Measurements from ENCODE around the gene CHID1.

CHID1 gene

DNA sequence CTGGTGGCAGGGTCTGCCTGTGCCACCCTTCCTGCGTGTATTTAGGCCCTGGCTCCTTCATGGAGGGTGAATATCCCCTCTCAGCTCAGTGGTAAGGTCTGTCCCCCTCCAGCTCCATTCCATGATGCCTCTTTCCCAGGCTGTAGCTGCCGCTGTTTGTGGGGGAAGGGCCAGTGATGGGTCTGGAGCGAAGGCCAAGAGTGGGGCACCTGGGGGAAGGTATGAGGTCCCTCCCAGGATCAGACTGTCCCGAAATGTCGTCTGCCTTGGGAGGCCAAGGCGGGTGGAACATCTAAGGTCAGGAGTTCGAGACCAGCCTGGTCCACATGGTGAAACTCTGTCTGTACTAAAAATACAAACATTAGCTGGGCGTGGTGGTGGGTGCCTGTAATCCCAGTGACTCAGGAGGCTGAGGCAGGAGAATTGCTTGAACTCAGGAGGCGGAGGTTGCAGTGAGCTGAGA is 76.7 kb downstream of the CHID1 start:
- no peaks in the 10 kb centered on the region for H3K27me3 ChIP-seq (ENCODE audit: low read length)
- H2AFZ ChIP-seq (ENCODE audit: low read depth, low read length, severe bottlenecking) = no peak overlapping the region
- no peak overlapping the region for H3K27ac ChIP-seq (ENCODE audit: low read depth, low read length)
- H3F3A ChIP-seq (ENCODE audit: insufficient read depth) = no peaks in the 10 kb centered on the region
- H3K4me3 ChIP-seq (ENCODE audit: insufficient read depth, low read length, poor library complexity, severe bottlenecking) = no peak overlapping the region
- H3K79me2 ChIP-seq (ENCODE audit: insufficient read depth, low read length) = no peaks in the 10 kb centered on the region
- H3K9ac ChIP-seq (ENCODE audit: low read length) = no peak overlapping the region
- H4K20me1 ChIP-seq (ENCODE audit: low read depth, low read length) = no peaks in the 10 kb centered on the region
- H3K9me2 ChIP-seq (replicated peaks; ENCODE audit: insufficient read depth, low read length) = no peaks in the 10 kb centered on the region
- TF ChIP-seq, protein P1, sequence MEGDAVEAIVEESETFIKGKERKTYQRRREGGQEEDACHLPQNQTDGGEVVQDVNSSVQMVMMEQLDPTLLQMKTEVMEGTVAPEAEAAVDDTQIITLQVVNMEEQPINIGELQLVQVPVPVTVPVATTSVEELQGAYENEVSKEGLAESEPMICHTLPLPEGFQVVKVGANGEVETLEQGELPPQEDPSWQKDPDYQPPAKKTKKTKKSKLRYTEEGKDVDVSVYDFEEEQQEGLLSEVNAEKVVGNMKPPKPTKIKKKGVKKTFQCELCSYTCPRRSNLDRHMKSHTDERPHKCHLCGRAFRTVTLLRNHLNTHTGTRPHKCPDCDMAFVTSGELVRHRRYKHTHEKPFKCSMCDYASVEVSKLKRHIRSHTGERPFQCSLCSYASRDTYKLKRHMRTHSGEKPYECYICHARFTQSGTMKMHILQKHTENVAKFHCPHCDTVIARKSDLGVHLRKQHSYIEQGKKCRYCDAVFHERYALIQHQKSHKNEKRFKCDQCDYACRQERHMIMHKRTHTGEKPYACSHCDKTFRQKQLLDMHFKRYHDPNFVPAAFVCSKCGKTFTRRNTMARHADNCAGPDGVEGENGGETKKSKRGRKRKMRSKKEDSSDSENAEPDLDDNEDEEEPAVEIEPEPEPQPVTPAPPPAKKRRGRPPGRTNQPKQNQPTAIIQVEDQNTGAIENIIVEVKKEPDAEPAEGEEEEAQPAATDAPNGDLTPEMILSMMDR (IDR thresholded peaks at IDR 0.05; ENCODE audit: insufficient read depth, low read length, poor library complexity, severe bottlenecking) = no peak
- TF ChIP-seq EZH2phosphoT487 (conservative IDR thresholded peaks at IDR 0.05; ENCODE audit: low read length) = no peak
- H3K9me3 ChIP-seq (ENCODE audit: insufficient read depth, low read length) = no peaks in the 10 kb centered on the region
- no peak overlapping the region for H3K4me2 ChIP-seq (ENCODE audit: low read depth, low read length, poor library complexity, severe bottlenecking)
- no peaks in the 10 kb centered on the region for H3K36me3 ChIP-seq (ENCODE audit: low read length)

DNA sequence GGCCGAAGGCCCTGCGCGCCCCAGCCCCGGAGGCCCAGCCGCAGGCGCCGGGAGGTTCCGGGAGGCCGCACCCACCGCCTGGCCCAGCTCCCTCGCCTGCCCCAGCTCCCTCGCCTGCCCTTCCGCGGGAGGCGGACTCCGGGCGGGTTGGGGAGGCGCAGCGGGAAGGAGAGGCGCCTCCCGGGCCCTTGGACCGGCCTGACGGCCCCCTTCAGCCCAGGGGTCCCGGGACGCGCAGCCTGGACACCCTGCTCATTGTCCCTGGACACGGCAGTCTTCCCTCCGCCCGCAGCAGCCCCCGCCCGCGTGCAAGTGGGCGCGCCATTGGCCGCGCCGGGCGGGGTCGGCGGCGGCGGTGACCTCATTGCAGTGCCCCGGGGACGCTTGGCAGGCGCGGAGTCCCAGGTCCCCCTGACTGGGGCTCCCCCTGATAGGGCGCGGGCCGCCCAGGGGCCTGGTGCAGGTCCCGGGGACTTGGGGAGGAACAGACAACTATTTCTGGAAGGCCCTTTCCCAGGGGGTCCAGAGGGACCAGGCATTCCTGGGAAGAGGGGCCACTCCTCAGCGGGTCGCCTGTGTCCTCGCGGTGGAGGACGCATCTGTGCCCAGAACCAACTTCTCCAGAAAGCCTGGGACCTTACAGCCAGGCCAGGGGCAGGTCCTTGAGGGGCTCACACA is 77.4 kb downstream of the CHID1 start:
- H3K27me3 ChIP-seq (ENCODE audit: low read length) = no peaks in the 10 kb centered on the region

DNA sequence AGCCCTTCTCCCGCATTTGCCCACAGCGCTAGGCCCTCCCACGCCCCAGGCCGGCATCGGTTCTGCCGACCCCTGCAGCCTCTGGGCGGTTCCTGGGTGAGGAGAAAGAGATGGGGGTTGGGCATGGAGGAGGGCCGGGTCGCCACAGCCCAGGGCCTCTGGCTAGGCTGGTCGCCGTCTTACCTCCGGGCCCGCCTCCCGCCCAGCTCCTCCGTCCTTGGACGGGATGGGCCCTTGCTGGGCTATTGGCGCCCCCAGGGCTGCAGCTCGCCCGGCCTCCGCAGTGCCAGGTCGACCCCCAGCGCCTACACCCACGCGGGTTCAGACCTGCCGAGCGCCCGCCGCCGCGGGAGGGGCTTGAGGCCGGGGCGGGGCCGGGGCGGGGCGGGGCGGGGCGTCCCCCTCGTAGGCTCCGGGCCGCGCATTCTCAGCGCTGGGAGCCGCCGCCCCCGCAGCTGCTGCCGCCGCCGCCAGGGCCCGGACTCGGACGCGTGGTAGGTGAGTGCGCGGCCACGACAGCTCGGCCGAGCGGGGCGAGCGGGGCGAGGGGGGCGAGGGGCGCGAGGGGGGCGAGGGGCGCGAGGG is 78.0 kb downstream of the CHID1 start, which contains the start of gene CD151:
TSS of gene CD151 (plus strand) at position 424 of the 585 bp plus-strand sequence. CDS start 3,118 bp downstream, outside the sequence.
- Histone ChIP-seq H2AFZ (ENCODE audit: low read depth, low read length, severe bottlenecking) (no peak within 1 kb of the TSS), H4K20me1 (ENCODE audit: low read depth, low read length) (no peaks in the 10 kb centered on the region), H3K9me3 (ENCODE audit: insufficient read depth, low read length) (no peaks in the 10 kb centered on the region), H3K27me3 (ENCODE audit: low read length) (no peaks in the 10 kb centered on the region), H3K4me2 (ENCODE audit: low read depth, low read length, poor library complexity, severe bottlenecking) (peak within 1 kb of the TSS; percentile 35), H3K79me2 (ENCODE audit: insufficient read depth, low read length) (no peaks in the 10 kb centered on the region), H3F3A (ENCODE audit: insufficient read depth) (no peaks in the 10 kb centered on the region), H3K4me3 (ENCODE audit: insufficient read depth, low read length, poor library complexity, severe bottlenecking) (no peak within 1 kb of the TSS), H3K9me2 (replicated peaks; ENCODE audit: insufficient read depth, low read length) (no peaks in the 10 kb centered on the region), H3K36me3 (ENCODE audit: low read length) (no peaks in the 10 kb centered on the region), H3K27ac (ENCODE audit: low read depth, low read length) (no peak within 1 kb of the TSS), H3K9ac (ENCODE audit: low read length) (no peak within 1 kb of the TSS)
- TF ChIP-seq EZH2phosphoT487 (conservative IDR thresholded peaks at IDR 0.05; ENCODE audit: low read length) = no peak
- TF ChIP-seq, protein P1 (IDR thresholded peaks at IDR 0.05; ENCODE audit: insufficient read depth, low read length, poor library complexity, severe bottlenecking) = no peak

More for the DNA sequence above, 77.4 kb downstream of the CHID1 start:
- H3K9me3 ChIP-seq (ENCODE audit: insufficient read depth, low read length) = no peaks in the 10 kb centered on the region
- no peak overlapping the region for H3K9ac ChIP-seq (ENCODE audit: low read length)
- no peaks in the 10 kb centered on the region for H3F3A ChIP-seq (ENCODE audit: insufficient read depth)
- H2AFZ ChIP-seq (ENCODE audit: low read depth, low read length, severe bottlenecking) = no peak overlapping the region
- H3K4me2 ChIP-seq (ENCODE audit: low read depth, low read length, poor library complexity, severe bottlenecking) = peak overlapping the region; percentile 35
- H3K9me2 ChIP-seq (replicated peaks; ENCODE audit: insufficient read depth, low read length) = no peaks in the 10 kb centered on the region
- TF ChIP-seq, protein P1 (IDR thresholded peaks at IDR 0.05; ENCODE audit: insufficient read depth, low read length, poor library complexity, severe bottlenecking) = no peak
- TF ChIP-seq EZH2phosphoT487 (conservative IDR thresholded peaks at IDR 0.05; ENCODE audit: low read length) = 0 out of 2 replicates have a peak, but pooled peaks have one; percentile 92
- H3K4me3 ChIP-seq (ENCODE audit: insufficient read depth, low read length, poor library complexity, severe bottlenecking) = no peak overlapping the region
- H3K27ac ChIP-seq (ENCODE audit: low read depth, low read length) = no peak overlapping the region
- no peaks in the 10 kb centered on the region for H3K79me2 ChIP-seq (ENCODE audit: insufficient read depth, low read length)
- H4K20me1 ChIP-seq (ENCODE audit: low read depth, low read length) = no peaks in the 10 kb centered on the region
- no peaks in the 10 kb centered on the region for H3K36me3 ChIP-seq (ENCODE audit: low read length)
